ENCODE data around the gene ATP4B. TPM values are rescaled to one million over a fixed set of nuclear protein-coding genes. Genes with fewer than 3 reads are reported as not detected.

ATP4B gene
- total and polyA plus RNA-seq, 2 of the 8 experiments (the other 6 are each of a cell fraction or from before 2014, with no cell fraction given): 0.05 TPM; not detected in 1

DNA sequence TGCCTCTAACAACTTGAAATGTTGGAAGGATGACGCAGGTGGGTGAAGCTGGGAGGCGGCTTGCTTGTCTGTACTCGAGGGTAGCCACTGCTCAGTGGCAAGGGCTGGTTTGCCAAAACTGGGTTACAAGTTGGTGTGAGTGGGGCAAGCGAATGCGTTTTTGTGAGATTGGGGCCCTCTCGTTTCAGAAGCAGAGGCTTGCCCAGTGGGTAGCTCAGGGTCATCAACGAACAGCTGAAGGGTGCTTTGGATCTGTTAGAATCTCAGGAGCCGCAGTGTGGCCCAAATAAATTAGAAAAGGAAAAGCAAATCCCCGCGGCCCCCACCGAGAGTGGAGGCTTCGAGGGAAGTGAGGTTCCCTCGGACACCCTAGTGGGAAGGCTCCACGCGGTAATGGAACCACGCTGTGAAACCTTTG is 7.3 kb downstream of the ATP4B start:
- Histone ChIP-seq H3K27me3 (replicated peaks in 1 of 4; ENCODE audit: control insufficient read depth in 3 of 4, extremely low read depth in 1 of 4, insufficient read depth in 3 of 4, low read length in 3 of 4) (no peaks in the 10 kb centered on the region), H3K4ac (replicated peaks; ENCODE audit: insufficient read length, low read depth, low read length) (no peak overlapping the region), H2BK5ac (ENCODE audit: low read depth, low read length) (no peak overlapping the region), H4K8ac (ENCODE audit: extremely low read depth, insufficient read depth, low read length) (no peak overlapping the region), H3K23me2 (ENCODE audit: low read depth, low read length) (no peaks in the 10 kb centered on the region), H4K91ac (replicated peaks; ENCODE audit: insufficient read length, low read length) (no peak overlapping the region), H4K20me1 (replicated peaks in 1 of 2; ENCODE audit: control insufficient read depth in 1 of 2, insufficient read depth in 2 of 2, low read length in 2 of 2) (no peaks in the 10 kb centered on the region), H3K18ac (ENCODE audit: extremely low read depth, low read length) (no peak overlapping the region), H3K23ac (ENCODE audit: insufficient read length) (no peak overlapping the region), H2BK20ac (ENCODE audit: low read length) (no peak overlapping the region), H3K9ac (replicated peaks in 1 of 4; ENCODE audit: extremely low read depth in 1 of 4, low read depth in 3 of 4, low read length in 3 of 4) (no peak overlapping the region), H3K9me3 (ENCODE audit: insufficient read depth in 2 of 2, low read depth in 1 of 2, low read length in 1 of 2) (peaks cover under 1 to 11% of the 10 kb centered on the region in 2 experiments; a peak in 3 of 4 replicates), H3K79me2 (ENCODE audit: control insufficient read depth in 1 of 2, insufficient read depth in 2 of 2, low read length in 2 of 2) (no peaks in the 10 kb centered on the region), H3K79me1 (ENCODE audit: low read depth, low read length) (no peaks in the 10 kb centered on the region), H2BK15ac (ENCODE audit: low read length) (no peak overlapping the region), H3K14ac (ENCODE audit: insufficient read length) (no peak overlapping the region), H3K36me3 (ENCODE audit: control insufficient read depth in 2 of 4, insufficient read depth in 4 of 4, low read length in 3 of 4) (no peaks in the 10 kb centered on the region), H2AK5ac (ENCODE audit: low read depth, low read length) (no peak overlapping the region), H2BK120ac (replicated peaks; ENCODE audit: low read depth, low read length) (no peak overlapping the region), H2AFZ (ENCODE audit: low read length) (no peak overlapping the region), H2BK12ac (ENCODE audit: low read depth, low read length) (no peak overlapping the region), H3K56ac (replicated peaks; ENCODE audit: insufficient read length, low read depth, low read length) (no peak overlapping the region), H3K4me1 (replicated peaks in 1 of 4; ENCODE audit: control insufficient read depth in 3 of 4, insufficient read depth in 4 of 4, low read length in 3 of 4) (no peaks in the 10 kb centered on the region), H3K4me3 (ENCODE audit: extremely low read depth in 1 of 4, insufficient read depth in 2 of 4, low read depth in 3 of 4, low read length in 4 of 4) (no peak overlapping the region), H3K27ac (ENCODE audit: low read depth, low read length) (no peak overlapping the region), H4K5ac (ENCODE audit: insufficient read length, low read depth, low read length) (no peak overlapping the region), H3K4me2 (ENCODE audit: insufficient read depth in 1 of 2, low read depth in 2 of 2, low read length in 2 of 2) (no peak overlapping the region)
- no peak for FAIRE-seq
- WGBS, 2 experiments (ENCODE audit: extremely low coverage in 1 of 2, insufficient coverage in 1 of 2, insufficient read length in 1 of 2, insufficient replicate concordance in 2 of 2, low coverage in 1 of 2, low lambda C conversion rate in 2 of 2, missing lambda C conversion rate in 1 of 2): 94% methylated on average over 16 of the region's 16 CpGs; no CpG with 5 or more reads in 1 of the 2 experiments
- CTCF ChIA-PET (ENCODE audit: partially characterized antibody): interaction anchor here (0.9 to 2.6 kb wide), 6 partner anchors 9 to 226 kb away, joined by 3 to 9 read pairs (median 3); no protein-coding TSS in a partner anchor
- TF ChIP-seq POLR2AphosphoS5 (IDR thresholded peaks at IDR 0.05; ENCODE audit: low read depth, low read length) (no peak), YY1 (IDR thresholded peaks at IDR 0.05; ENCODE audit: low read depth, low read length) (no peak)
- POLR2A ChIA-PET (ENCODE audit: partially characterized antibody): interaction anchor here (0.8 to 1.7 kb wide), 2 partner anchors 8 to 12 kb away, joined by 3 read pairs; no protein-coding TSS in a partner anchor
- DNase-seq (ENCODE audit: low read depth in 1 of 2, low spot score in 2 of 2): no peak

All from H1 (cell line).